Testis (tissue), 3 donors: ENCODE measurements around the gene CDK5. TPM values are rescaled to one million over a fixed set of nuclear protein-coding genes. Genes with fewer than 3 reads are reported as not detected.

Source experiments
- DNase-seq: peaks from one replicate; pipeline ENCODE4 v3.0.0-alpha.2; 2019
- H3K27ac ChIP-seq, 2 donors: fragments of 200-600 bp; sonication (generic); one replicate each; pipeline ENCODE4 v1.5.1; 2019
- H3K27me3 ChIP-seq: fragments of 200-600 bp; sonication (generic); one replicate; pipeline ENCODE4 v1.5.1; 2019
- H3K36me3 ChIP-seq: fragments of 200-600 bp; sonication (generic); one replicate; pipeline ENCODE4 v1.5.1; 2017; ENCODE audit warnings: low read depth; ENCODE audit errors: missing control alignments
- H3K4me1 ChIP-seq: fragments of 200-600 bp; sonication (generic); one replicate; pipeline ENCODE4 v1.5.1; 2019
- H3K4me3 ChIP-seq, 2 donors: fragments of 200-600 bp; sonication (generic); one replicate each; pipeline ENCODE4 v1.5.1; 2017 to 2019
- H3K9me3 ChIP-seq: fragments of 200-600 bp; sonication (generic); one replicate; pipeline ENCODE4 v1.5.1; 2017
- CTCF ChIP-seq, 3 experiments: fragments of 450-650 bp in 2 of 3; fragments of 200-600 bp in 1 of 3; sonication (generic) in 1 of 3; IDR thresholded peaks; one replicate each; pipeline ENCODE4 v1.5.1; 2016 to 2019; ENCODE audit warnings: antibody characterized with exemption in 3 of 3, mild to moderate bottlenecking in 2 of 3, moderate library complexity in 1 of 3
- POLR2A ChIP-seq: fragments of 450-650 bp; IDR thresholded peaks from one replicate; pipeline ENCODE4 v1.6.1; 2017; ENCODE audit warnings: antibody characterized with exemption, mild to moderate bottlenecking, moderate library complexity
- WGBS, 2 donors: methylation state at CpG; one replicate each; pipeline ENCODE4 v1.1.5; 2018; 5-methylcytosine and 5-hydroxymethylcytosine counted together
- intact Hi-C: fragments of 100-400 bp; cut with DNase I; formaldehyde crosslinking; loops from one replicate; pipeline ENCODE4 v1.15.1; 2023; ENCODE audit warnings: low total_unique reads
- polyA plus RNA-seq: library from polyadenylated mRNA; stranded (reverse); fragments of 350-450 nt; fragmentation: Illumina TruSeq; extraction: RNeasy Lipid Tissue Mini Kit (QIAGEN cat#74804); gene quantifications from one replicate; pipeline ENCODE4 v1.2.3, GENCODE V29; 2014; ENCODE audit warnings: low read depth, low replicate concordance; ENCODE audit not compliant: insufficient read depth
- total RNA-seq, 2 donors: library from RNA; depleted of rRNA; stranded (reverse); fragments of >200 nt; gene quantifications; one replicate each; pipeline ENCODE4 v1.2.3, GENCODE V29; 2016

Gene CDK5
- total and polyA plus RNA-seq, 3 donors from 2014 or later = 7.1 to 15.4 (median 10.5) TPM

DNA sequence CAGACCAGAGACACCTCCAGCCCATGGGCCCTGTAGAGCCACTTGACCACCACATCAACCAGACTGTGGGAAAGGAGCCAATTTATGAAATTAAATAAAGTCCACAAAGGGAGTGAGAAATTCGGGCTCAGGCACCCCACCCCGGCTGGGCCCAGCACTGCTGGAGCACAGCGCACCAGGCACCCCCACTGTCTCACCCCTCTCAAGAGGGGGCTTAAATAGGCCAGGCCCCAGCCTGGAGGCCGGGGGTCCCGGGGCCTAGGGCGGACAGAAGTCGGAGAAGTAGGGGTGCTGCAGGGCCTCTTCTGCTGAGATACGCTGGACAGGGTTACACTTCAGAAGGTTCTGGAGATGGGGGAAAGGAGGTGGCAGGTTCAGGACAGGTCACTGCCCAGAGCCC lies 3.9 kb downstream of the CDK5 start:
- intact Hi-C loops = no loop called here
- TF ChIP-seq POLR2A = no peak
- TF ChIP-seq CTCF (IDR thresholded peaks at IDR 0.05) = no peak
- Histone ChIP-seq H3K4me3 (no peak overlapping the region), H3K36me3 (no peaks in the 10 kb centered on the region), H3K27me3 (no peaks in the 10 kb centered on the region), H3K27ac (no peak overlapping the region), H3K4me1 (peaks cover 10% of the 10 kb centered on the region), H3K9me3 (no peaks in the 10 kb centered on the region)
- WGBS, 2 donors = 90 to 100% methylated on average over 1 to 8 of the region's 8 CpGs
- DNase-seq = no peak

- intact Hi-C loops = no loop called here
- Histone ChIP-seq H3K36me3 (no peaks in the 10 kb centered on the region), H3K9me3 (no peaks in the 10 kb centered on the region), H3K4me1 (peaks cover 6% of the 10 kb centered on the region), H3K27ac (no peak overlapping the region), H3K27me3 (no peaks in the 10 kb centered on the region), H3K4me3 (no peak overlapping the region)
- 84 to 87% methylated on average over 4 of the region's 4 CpGs for WGBS, 2 donors
- DNase-seq = no peak
- TF ChIP-seq CTCF (IDR thresholded peaks at IDR 0.05) (no peak), POLR2A (no peak)
Measured at GRCh38 chr7:151053096-151053495, 4.6 kb downstream of the CDK5 start.

DNA sequence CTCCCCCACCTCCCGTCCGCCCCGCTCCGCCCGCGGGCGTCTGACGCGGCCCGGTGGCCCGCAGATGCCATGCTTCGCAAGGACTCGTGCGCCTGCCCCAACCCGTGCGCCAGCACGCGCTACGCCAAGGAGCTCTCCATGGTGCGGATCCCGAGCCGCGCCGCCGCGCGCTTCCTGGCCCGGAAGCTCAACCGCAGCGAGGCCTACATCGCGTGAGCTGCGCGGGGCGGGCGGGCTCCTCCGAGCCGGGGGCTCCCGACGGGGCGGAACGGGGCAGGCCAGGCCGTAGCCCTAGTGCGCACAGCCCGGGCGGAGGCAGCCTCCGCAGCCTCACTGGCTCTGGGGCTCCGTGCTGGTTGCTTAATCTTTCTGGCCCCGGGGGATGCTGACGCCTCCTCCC lies 6.6 kb downstream of the CDK5 start:
- Histone ChIP-seq H3K27ac (no peak overlapping the region), H3K4me1 (no peaks in the 10 kb centered on the region), H3K36me3 (no peaks in the 10 kb centered on the region), H3K27me3 (no peaks in the 10 kb centered on the region), H3K9me3 (no peaks in the 10 kb centered on the region), H3K4me3 (no peak overlapping the region)
- TF ChIP-seq POLR2A (no peak), CTCF (IDR thresholded peaks at IDR 0.05) (no peak)
- peak; percentile 79 for DNase-seq
- intact Hi-C loops = no loop called here
- 2 to 15% methylated on average over 4 to 48 of the region's 50 CpGs for WGBS, 2 donors

- TF ChIP-seq CTCF (IDR thresholded peaks at IDR 0.05) = no peak
- no peak for TF ChIP-seq POLR2A
- DNase-seq = no peak
- H3K27me3 ChIP-seq = no peaks in the 10 kb centered on the region
- no peaks in the 10 kb centered on the region for H3K36me3 ChIP-seq
- no peaks in the 10 kb centered on the region for H3K4me1 ChIP-seq
- intact Hi-C loops = no loop called here
- H3K4me3 ChIP-seq = no peak overlapping the region
- no peaks in the 10 kb centered on the region for H3K9me3 ChIP-seq
- no peak overlapping the region for H3K27ac ChIP-seq
- 85 to 95% methylated on average over 32 to 35 of the region's 38 CpGs for whole genome bisulfite sequencing, 2 donors
Measured at GRCh38 chr7:151048911-151049463, 8.7 kb downstream of the CDK5 start.
